ENCODE measurements around the gene DGCR2. TPM values are rescaled to one million over a fixed set of nuclear protein-coding genes. Genes with fewer than 3 reads are reported as not detected.

Gene DGCR2
- total and polyA plus RNA-seq, 2 of the 8 experiments (the other 6 are each of a cell fraction or from before 2014, with no cell fraction given), result 42.3 to 62.2 TPM

DNA sequence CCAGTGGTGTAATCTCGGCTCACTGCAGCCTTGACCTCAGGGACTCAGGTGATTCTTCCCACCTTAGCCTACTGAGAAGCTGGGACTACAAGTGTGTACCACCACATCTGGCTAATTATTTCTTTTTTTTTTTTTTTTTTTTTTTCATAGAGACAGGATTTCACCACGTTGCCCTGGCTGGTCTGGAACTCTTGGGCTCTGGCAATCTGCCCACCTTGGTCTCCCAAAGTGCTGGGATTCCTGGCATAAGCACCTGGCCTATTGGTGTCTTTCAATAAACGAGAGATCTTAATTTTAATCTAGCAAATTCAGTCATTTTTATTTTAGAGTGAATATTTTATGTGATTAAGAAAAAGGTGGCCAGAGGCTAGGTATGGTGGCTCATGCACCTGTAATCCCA is 40.1 kb downstream of the DGCR2 start:
- Histone ChIP-seq H4K8ac (ENCODE audit: extremely low read depth, insufficient read depth, low read length) (no peak overlapping the region), H2BK5ac (ENCODE audit: low read depth, low read length) (no peak overlapping the region), H3K23me2 (ENCODE audit: low read depth, low read length) (no peaks in the 10 kb centered on the region), H2AK5ac (ENCODE audit: low read depth, low read length) (no peak overlapping the region), H4K20me1 (replicated peaks in 1 of 2; ENCODE audit: control insufficient read depth in 1 of 2, insufficient read depth in 2 of 2, low read length in 2 of 2) (peaks cover 5 to 7% of the 10 kb centered on the region in 2 experiments), H2BK120ac (replicated peaks; ENCODE audit: low read depth, low read length) (no peak overlapping the region), H3K9ac (replicated peaks in 1 of 4; ENCODE audit: extremely low read depth in 1 of 4, low read depth in 3 of 4, low read length in 3 of 4) (no peak overlapping the region), H3K4me1 (replicated peaks in 1 of 4; ENCODE audit: control insufficient read depth in 3 of 4, insufficient read depth in 4 of 4, low read length in 3 of 4) (peaks cover 0 to 3% (median 0%) of the 10 kb centered on the region in 4 experiments; a peak in 1 of 7 replicates), H2BK20ac (ENCODE audit: low read length) (no peak overlapping the region), H3K18ac (ENCODE audit: extremely low read depth, low read length) (no peak overlapping the region), H3K9me3 (ENCODE audit: insufficient read depth in 2 of 2, low read depth in 1 of 2, low read length in 1 of 2) (peaks cover 0 to 6% of the 10 kb centered on the region in 2 experiments; a peak in 1 of 4 replicates), H4K5ac (ENCODE audit: insufficient read length, low read depth, low read length) (no peak overlapping the region), H3K79me2 (ENCODE audit: control insufficient read depth in 1 of 2, insufficient read depth in 2 of 2, low read length in 2 of 2) (peaks cover 0 to 6% of the 10 kb centered on the region in 2 experiments; a peak in 2 of 4 replicates), H3K36me3 (ENCODE audit: control insufficient read depth in 2 of 4, insufficient read depth in 4 of 4, low read length in 3 of 4) (peaks cover 0 to 6% (median 2%) of the 10 kb centered on the region in 4 experiments; a peak in 2 of 8 replicates), H3K4ac (replicated peaks; ENCODE audit: insufficient read length, low read depth, low read length) (no peak overlapping the region), H3K4me2 (ENCODE audit: insufficient read depth in 1 of 2, low read depth in 2 of 2, low read length in 2 of 2) (no peak overlapping the region), H4K91ac (replicated peaks; ENCODE audit: insufficient read length, low read length) (no peak overlapping the region), H3K27ac (ENCODE audit: low read depth, low read length) (no peak overlapping the region), H3K14ac (ENCODE audit: insufficient read length) (no peak overlapping the region), H2BK12ac (ENCODE audit: low read depth, low read length) (no peak overlapping the region), H3K56ac (replicated peaks; ENCODE audit: insufficient read length, low read depth, low read length) (no peak overlapping the region), H3K4me3 (ENCODE audit: extremely low read depth in 1 of 4, insufficient read depth in 2 of 4, low read depth in 3 of 4, low read length in 4 of 4) (no peak overlapping the region), H3K27me3 (replicated peaks in 1 of 4; ENCODE audit: control insufficient read depth in 3 of 4, extremely low read depth in 1 of 4, insufficient read depth in 3 of 4, low read length in 3 of 4) (no peaks in the 10 kb centered on the region), H2AFZ (ENCODE audit: low read length) (no peak overlapping the region), H3K23ac (ENCODE audit: insufficient read length) (no peak overlapping the region), H3K79me1 (ENCODE audit: low read depth, low read length) (no peaks in the 10 kb centered on the region), H2BK15ac (ENCODE audit: low read length) (no peak overlapping the region)
- DNase-seq (ENCODE audit: low read depth in 1 of 2, low spot score in 2 of 2) (no peak), FAIRE-seq (no peak)
- POLR2A ChIA-PET (ENCODE audit: partially characterized antibody), result no interaction called here
- no peak for TF ChIP-seq POLR2AphosphoS5 (IDR thresholded peaks at IDR 0.05; ENCODE audit: low read depth, low read length)
- TF ChIP-seq, protein P1, sequence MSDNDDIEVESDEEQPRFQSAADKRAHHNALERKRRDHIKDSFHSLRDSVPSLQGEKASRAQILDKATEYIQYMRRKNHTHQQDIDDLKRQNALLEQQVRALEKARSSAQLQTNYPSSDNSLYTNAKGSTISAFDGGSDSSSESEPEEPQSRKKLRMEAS (IDR thresholded peaks at IDR 0.05), result no peak
- TF ChIP-seq CHD1 (IDR thresholded peaks at IDR 0.05; ENCODE audit: low read depth, low read length), result no peak
- TF ChIP-seq CBX5 (IDR thresholded peaks at IDR 0.05; ENCODE audit: low read depth, low read length), result no peak
- no peak for TF ChIP-seq TAF1 (IDR thresholded peaks at IDR 0.05; ENCODE audit: low read depth, low read length)
- no peak for TF ChIP-seq GABPA (IDR thresholded peaks at IDR 0.05; ENCODE audit: borderline replicate concordance, insufficient read depth, low read length)
- no peak for TF ChIP-seq NRF1 (IDR thresholded peaks at IDR 0.05; ENCODE audit: low read depth, low read length)
- TF ChIP-seq TCF12 (IDR thresholded peaks at IDR 0.05; ENCODE audit: low read depth, low read length), result no peak
- no peak for TF ChIP-seq MAFK (IDR thresholded peaks at IDR 0.05; ENCODE audit: low read depth, low read length)
- TF ChIP-seq SIX5 (IDR thresholded peaks at IDR 0.05; ENCODE audit: low read depth, low read length), result no peak
- TF ChIP-seq NANOG (IDR thresholded peaks at IDR 0.05; ENCODE audit: insufficient read depth, low read depth, low read length, poor library complexity, severe bottlenecking), result no peak
- no peak for TF ChIP-seq BACH1 (IDR thresholded peaks at IDR 0.05; ENCODE audit: low read length)
- no peak for TF ChIP-seq BCL11A (IDR thresholded peaks at IDR 0.05; ENCODE audit: low read depth in 2 of 2, low read length in 2 of 2)
- no peak for TF ChIP-seq SIRT6 (IDR thresholded peaks at IDR 0.05; ENCODE audit: low read length)
- CTCF ChIA-PET (ENCODE audit: partially characterized antibody), result no interaction called here
- 94% methylated on average over 3 of the region's 3 CpGs; no CpG with 5 or more reads in 1 of the 2 experiments for WGBS, 2 experiments (ENCODE audit: extremely low coverage in 1 of 2, insufficient coverage in 1 of 2, insufficient read length in 1 of 2, insufficient replicate concordance in 2 of 2, low coverage in 1 of 2, low lambda C conversion rate in 2 of 2, missing lambda C conversion rate in 1 of 2)

Measured in H1 (cell line).